GM21576 (cell line): Measurements from ENCODE around the gene MPPED1.

Source experiments
- ATAC-seq: cut with Tn5 transposase; IDR thresholded peaks from one replicate; pipeline ENCODE4 v1.9.1; 2021; ENCODE audit warnings: mild to moderate bottlenecking, moderate library complexity; ENCODE audit not compliant: unreplicated experiment

MPPED1 gene

GRCh38 chr22:43392385-43392989, 19.3 kb upstream of the MPPED1 start:
- ATAC-seq: no peak

DNA sequence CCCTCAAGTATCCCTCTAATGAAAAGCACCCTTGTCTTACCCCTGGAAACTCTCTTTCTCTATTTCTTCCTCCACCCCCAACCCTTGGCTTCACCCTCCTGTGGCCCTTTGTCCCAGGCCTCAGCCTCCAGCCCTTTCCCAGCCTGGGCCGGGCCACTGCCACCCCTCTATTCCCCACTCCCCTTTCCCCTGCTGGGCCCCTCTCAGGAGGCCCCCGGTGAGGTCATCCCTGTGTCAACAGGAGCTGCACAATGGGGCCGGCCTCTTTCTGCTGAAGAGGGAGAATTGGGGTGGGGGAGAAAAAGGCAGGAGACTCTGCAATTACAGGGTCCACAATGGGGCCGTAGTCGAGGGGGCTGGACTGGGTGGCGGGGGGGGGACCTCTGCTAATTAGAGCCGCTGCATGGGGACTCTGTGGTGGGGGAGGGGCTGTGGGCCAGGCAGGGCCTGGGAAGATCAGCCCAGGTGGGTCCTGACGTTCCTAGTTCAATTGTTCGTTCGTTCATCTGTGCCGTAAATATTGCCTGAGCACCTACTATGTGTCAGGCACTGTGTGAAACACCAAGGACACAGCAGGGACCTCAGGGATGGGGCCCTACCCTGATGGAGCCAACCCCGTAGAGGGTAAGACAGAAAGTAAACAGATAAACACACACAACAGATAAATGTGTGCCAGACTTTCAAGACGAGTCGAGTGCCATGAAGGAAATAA, 18.5 kb upstream of the MPPED1 start:
- no peak for ATAC-seq

DNA sequence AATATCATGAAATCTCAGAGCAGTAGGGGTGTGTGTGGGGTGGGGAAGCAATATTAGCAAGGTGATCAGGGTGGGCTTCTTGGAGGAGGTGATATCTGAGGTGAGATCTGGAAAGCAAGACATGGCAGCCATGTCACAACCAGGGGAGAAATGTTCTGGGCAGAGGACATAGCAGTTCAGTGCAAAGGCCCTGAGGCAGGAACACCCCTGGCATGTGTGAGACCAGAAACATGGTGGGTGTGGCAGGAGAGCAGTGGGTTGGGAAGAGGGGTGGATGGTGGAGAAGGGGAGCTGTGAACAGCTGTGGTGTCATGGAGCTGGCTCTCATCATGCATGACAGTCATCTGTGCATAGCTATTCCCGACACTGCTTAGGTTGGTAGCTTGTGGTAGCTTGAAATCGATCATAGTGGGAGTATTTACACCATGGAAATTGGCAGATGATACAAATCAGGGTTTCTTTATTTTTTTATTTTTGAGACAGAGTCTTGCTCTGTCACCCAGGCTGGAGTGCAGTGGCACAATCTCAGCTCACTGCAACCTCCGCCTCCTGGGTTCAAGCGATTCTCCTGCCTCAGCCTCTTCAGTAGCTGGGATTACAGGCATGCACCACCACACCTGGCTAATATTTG, 17.9 kb upstream of the MPPED1 start:
- ATAC-seq: no peak

GRCh38 chr22:43395086-43395695, 16.6 kb upstream of the MPPED1 start:
- ATAC-seq: no peak

GRCh38 chr22:43396321-43396933, 15.4 kb upstream of the MPPED1 start:
- ATAC-seq: no peak

- no peak for ATAC-seq
These were observed 14.8 kb upstream of the MPPED1 start for GRCh38 chr22:43396934-43397457.

- no peak for ATAC-seq
These were observed 14.0 kb upstream of the MPPED1 start for GRCh38 chr22:43397766-43398165.

GRCh38 chr22:43398246-43398645, 13.6 kb upstream of the MPPED1 start:
- no peak for ATAC-seq

GRCh38 chr22:43398910-43399309, 12.9 kb upstream of the MPPED1 start:
- no peak for ATAC-seq

- no peak for ATAC-seq
These were observed 12.4 kb upstream of the MPPED1 start for GRCh38 chr22:43399338-43399979.

- ATAC-seq: no peak
These were observed 11.8 kb upstream of the MPPED1 start for GRCh38 chr22:43399980-43400358.

DNA sequence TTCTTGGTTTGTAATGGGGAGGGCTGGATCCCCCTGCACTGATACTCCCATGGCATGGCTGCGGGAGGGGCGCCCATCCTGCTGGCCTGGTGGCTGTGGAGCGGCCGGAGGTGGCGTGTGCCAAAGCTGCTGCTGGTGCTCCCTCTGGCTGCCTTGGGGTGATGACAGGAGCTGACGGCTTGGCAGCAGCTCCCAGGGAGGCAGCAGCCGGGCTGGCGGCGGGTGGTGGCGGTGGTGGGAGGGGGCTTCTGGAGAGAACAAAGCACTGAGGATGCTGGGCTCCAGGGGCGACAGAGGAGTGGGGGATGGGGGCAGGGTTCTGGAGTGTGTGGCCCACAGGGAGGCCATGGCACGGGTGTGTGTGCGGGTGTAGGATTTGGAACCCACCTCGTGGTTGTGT, 11.4 kb upstream of the MPPED1 start:
- ATAC-seq: no peak

- no peak for ATAC-seq
These were observed 10.6 kb upstream of the MPPED1 start for GRCh38 chr22:43401233-43401632.

GRCh38 chr22:43401661-43402060, 10.2 kb upstream of the MPPED1 start:
- no peak for ATAC-seq

DNA sequence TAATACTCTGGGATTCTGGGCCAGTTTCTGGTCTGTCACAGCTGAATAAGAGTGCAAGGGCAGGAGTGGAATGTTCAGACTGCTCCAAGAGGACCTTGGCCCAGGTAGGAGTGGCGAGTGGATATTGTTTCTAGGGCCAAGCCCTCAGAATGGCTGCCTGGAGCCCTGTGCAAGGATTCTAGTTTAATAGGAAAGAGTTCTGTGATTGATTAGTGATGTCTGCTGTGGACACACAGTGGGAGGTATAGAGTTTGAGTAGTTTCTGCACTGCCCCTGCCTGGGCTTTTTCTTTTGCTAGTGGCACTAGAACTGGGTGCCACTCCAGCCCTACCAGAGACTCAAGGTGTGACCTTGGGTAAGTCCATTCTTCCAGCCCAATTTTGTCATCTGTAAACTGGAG, 9.7 kb upstream of the MPPED1 start:
- no peak for ATAC-seq

DNA sequence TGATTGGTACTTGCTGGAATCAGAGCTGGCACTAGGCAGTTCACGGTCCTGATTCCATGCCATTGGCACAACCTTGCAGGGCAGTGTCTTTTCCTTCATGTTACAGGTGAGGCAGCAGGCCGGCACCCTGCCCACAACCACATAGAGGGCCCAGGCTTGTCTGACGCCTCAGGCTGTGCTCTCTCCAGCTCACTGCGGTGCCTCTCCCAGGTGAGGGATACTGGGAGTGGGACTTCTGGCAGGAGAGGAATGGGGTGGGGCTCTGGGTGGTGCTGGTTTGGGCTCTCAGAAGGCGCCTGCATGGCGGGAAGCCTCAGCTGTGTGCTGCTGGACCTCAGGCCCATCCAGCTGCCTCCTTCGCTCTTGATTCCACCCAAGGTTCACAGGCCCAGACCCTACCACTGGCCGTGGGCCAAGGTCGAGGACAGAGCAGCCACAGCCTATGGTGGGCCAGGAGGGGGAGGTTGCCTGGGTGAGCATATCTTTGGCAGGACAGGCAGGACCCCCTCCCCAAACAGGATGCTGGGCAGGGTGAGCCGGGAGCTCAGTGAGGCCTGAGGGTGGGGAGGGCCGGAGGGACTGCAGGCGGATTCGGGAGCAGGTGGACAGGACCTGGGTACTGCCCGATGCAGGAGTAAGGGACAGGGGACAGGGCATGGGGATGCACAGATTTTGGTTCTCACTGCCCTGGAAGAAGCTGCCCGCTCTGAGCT, 7.0 kb upstream of the MPPED1 start:
- ATAC-seq: no peak

GRCh38 chr22:43406186-43406790, 5.5 kb upstream of the MPPED1 start:
- ATAC-seq: no peak

DNA sequence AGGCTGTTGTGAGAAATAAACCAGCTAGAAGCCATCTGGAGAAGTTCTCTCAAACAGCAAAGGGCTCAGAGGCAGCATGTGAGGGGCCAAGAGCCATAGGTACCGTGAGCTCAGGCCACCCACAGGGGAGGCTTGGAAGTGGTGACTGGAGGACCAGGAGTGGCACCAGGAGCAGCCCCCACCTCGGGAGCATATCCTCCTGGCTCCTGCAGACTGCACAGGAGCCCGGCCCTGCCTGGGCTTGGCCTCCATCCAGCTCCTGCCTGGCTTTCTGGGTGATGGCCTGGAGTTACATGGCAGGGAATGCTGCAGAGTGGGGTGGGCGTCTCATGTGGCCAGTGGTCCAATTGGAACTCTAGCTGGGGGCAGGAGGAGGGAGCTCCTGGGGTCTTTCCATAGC, 4.2 kb upstream of the MPPED1 start:
- ATAC-seq: no peak

DNA sequence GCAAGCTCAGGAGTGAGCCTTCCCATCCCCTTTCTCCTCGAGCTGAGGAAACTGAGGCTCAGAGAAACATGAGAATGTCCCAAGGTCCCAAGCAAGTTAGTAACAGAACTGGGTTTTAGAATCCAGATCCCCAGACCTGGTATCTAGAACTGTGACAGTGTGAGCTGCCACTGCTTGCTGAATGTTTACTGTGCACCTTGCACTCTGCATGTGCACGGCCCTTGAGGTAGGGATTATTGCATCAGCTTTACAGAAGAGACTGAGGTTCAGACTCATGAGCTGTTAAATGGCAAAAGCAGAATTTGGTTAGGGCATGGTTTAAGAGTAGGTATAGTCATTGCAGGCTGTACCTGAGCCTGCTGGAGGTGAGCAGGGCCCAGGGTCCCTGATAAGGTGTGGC, 3.8 kb upstream of the MPPED1 start:
- ATAC-seq: no peak

GRCh38 chr22:43409046-43409445, 2.8 kb upstream of the MPPED1 start:
- no peak for ATAC-seq
